Ovary (tissue), 10 donors: ENCODE data around the gene BMP2K. TPM values are rescaled to one million over a fixed set of nuclear protein-coding genes. Genes with fewer than 3 reads are reported as not detected.

Source experiments
- DNase-seq, 5 donors: peaks; one replicate each; pipeline ENCODE4 v3.0.0-alpha.2; 2019 to 2020
- H3K27ac ChIP-seq, 2 donors: fragments of 200-600 bp; one replicate each; pipeline versions ENCODE4 v1.5.1 to v1.8.0; 2019 to 2022
- H3K27me3 ChIP-seq: fragments of 200-600 bp; one replicate; pipeline ENCODE4 v1.8.0; 2022
- H3K36me3 ChIP-seq: fragments of 200-600 bp; sonication (generic); one replicate; pipeline ENCODE4 v1.5.1; 2019
- H3K4me1 ChIP-seq: one replicate; pipeline ENCODE4 v1.8.1; 2013; ENCODE audit warnings: mild to moderate bottlenecking, moderate library complexity; ENCODE audit not compliant: insufficient read depth
- H3K4me3 ChIP-seq: fragments of 200-600 bp; sonication (generic); one replicate; pipeline ENCODE4 v1.5.1; 2017
- H3K9me3 ChIP-seq, 2 donors: fragments of 200-600 bp in 1 of 2; sonication (generic) in 1 of 2; one replicate each; pipeline versions ENCODE4 v1.5.1 to v1.8.1; 2013 to 2019; ENCODE audit warnings: mild to moderate bottlenecking in 1 of 2, moderate library complexity in 1 of 2
- EP300 ChIP-seq: sonication (generic); formaldehyde crosslinking; IDR thresholded peaks from one replicate; pipeline ENCODE4 v1.6.1; 2017; ENCODE audit warnings: antibody characterized with exemption
- POLR2A ChIP-seq: fragments of 450-650 bp; IDR thresholded peaks from one replicate; pipeline ENCODE4 v1.6.1; 2017; ENCODE audit warnings: antibody characterized with exemption, mild to moderate bottlenecking, moderate library complexity
- WGBS, 3 donors: extraction: QIAGEN DNeasy Blood & Tissue Kit in 1 of 3; methylation state at CpG; one replicate each; pipeline versions ENCODE4 v1.1.5 to v1.1.7; 2013 to 2017; 5-methylcytosine and 5-hydroxymethylcytosine counted together
- intact Hi-C, 4 donors: fragments of 100-400 bp; cut with DNase I; formaldehyde crosslinking; loops; one replicate each; pipeline versions ENCODE4 v1.11.0 to v1.15.1; 2022 to 2023
- long read RNA-seq, 3 donors: library from polyadenylated mRNA in 2 of 3; unstranded in 2 of 3; transcript quantifications; one replicate each; pipeline ENCODE4 v2.0.0 and lab custom pipeline, GENCODE V29; 2021 to 2026
- polyA plus RNA-seq, 2 donors: library from polyadenylated mRNA; stranded (reverse); fragments of 200-250 nt in 1 of 2; fragments of 350-450 nt in 1 of 2; fragmentation: Illumina TruSeq in 1 of 2; extraction: RNeasy Lipid Tissue Mini Kit (QIAGEN cat#74804) in 1 of 2; gene quantifications; one replicate each; pipeline ENCODE4 v1.2.3, GENCODE V29; 2013 to 2014
- total RNA-seq, 7 donors: library from RNA; depleted of rRNA in 2 of 7; stranded (reverse); fragments of >200 nt in 2 of 7; fragmentation: NEBNext Ultra II Directional in 3 of 7; extraction: Animal tissue kit (Norgen Biotek cat#: 25700) in 3 of 7; gene quantifications; one replicate each; pipeline versions ENCODE4 v1.1.0 to v1.2.4, GENCODE V29; 2016 to 2023
- TF ChIP-seq, protein P1 (sequence below), 3 donors: fragments of 450-650 bp in 2 of 3; fragments of 200-600 bp in 1 of 3; IDR thresholded peaks; one replicate each; pipeline versions ENCODE4 v1.5.1 to v1.8.0; 2016 to 2022; ENCODE audit warnings: antibody characterized with exemption in 3 of 3, mild to moderate bottlenecking in 1 of 3
- donor health status: DM: no; HTN: no; CAD: no; lungs with moderate emphysema.
- donor health status: DM: no; HTN: no; CAD: no.
- donor health status: Bipolar disorder and iron deficiency.
- donor health status: DM: yes; HTN: yes; CAD: no.
- donor health status: DM: no; HTN: no; CAD: no.
- donor health status: DM: yes; HTN: yes; CAD: no.

Gene BMP2K
- total RNA-seq (10 to 100 TPM; 15.7 to 57.3 (median 27.9) TPM), polyA plus RNA-seq (10 to 100 TPM in 1 of 2 donors, 1 to 10 TPM in 1; 4.8 to 20.4 TPM)
- long read RNA-seq, donor 1, partial matches to known transcripts = 1 of 1 reads
- long read RNA-seq, donor 1, other reads (novel, unspliced or antisense) = 0 of 1 reads
- long read RNA-seq, donor 2, partial matches to known transcripts = 0 of 1 reads
- long read RNA-seq, donor 2, other reads (novel, unspliced or antisense) = 0 of 1 reads
- long read RNA-seq, donor 3, full-length matches to known transcripts = 3 of 7 reads
- long read RNA-seq, donor 3, partial matches to known transcripts = 1 of 7 reads
- long read RNA-seq, donor 3, other reads (novel, unspliced or antisense) = 3 of 7 reads

DNA sequence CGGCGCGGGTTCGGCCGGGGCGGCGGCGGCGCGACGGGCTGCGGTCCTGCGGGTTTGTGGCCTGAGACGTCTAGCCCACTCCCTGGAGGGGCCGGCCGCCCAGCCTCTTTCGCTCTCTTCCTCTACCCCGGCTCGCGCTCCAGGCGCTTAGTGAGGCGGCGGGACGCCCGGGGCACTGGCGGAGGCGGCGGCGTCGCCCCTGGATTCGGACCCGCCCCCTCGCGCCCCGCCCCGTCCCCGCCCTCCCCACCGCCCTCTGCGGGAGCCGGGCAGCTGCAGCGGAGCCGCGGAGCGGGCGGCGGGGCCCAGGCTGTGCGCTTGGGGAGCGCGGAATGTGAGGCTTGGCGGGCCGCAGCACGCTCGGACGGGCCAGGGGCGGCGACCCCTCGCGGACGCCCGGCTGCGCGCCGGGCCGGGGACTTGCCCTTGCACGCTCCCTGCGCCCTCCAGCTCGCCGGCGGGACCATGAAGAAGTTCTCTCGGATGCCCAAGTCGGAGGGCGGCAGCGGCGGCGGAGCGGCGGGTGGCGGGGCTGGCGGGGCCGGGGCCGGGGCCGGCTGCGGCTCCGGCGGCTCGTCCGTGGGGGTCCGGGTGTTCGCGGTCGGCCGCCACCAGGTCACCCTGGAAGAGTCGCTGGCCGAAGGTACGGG lies at the start of gene BMP2K:
Gene BMP2K, plus strand, starts transcription at position 272 of the 650 bp plus-strand sequence. Its CDS starts 194 bp downstream, at position 466.
- H3K4me1 ChIP-seq = peaks cover 3% of the 10 kb centered on the region
- no peaks in the 10 kb centered on the region for H3K36me3 ChIP-seq
- peak within 1 kb of the TSS; percentile 70 for H3K4me3 ChIP-seq
- intact Hi-C loops = no loop called here
- peak; percentile 76 to 87 (median 81) for DNase-seq
- TF ChIP-seq, protein P1, sequence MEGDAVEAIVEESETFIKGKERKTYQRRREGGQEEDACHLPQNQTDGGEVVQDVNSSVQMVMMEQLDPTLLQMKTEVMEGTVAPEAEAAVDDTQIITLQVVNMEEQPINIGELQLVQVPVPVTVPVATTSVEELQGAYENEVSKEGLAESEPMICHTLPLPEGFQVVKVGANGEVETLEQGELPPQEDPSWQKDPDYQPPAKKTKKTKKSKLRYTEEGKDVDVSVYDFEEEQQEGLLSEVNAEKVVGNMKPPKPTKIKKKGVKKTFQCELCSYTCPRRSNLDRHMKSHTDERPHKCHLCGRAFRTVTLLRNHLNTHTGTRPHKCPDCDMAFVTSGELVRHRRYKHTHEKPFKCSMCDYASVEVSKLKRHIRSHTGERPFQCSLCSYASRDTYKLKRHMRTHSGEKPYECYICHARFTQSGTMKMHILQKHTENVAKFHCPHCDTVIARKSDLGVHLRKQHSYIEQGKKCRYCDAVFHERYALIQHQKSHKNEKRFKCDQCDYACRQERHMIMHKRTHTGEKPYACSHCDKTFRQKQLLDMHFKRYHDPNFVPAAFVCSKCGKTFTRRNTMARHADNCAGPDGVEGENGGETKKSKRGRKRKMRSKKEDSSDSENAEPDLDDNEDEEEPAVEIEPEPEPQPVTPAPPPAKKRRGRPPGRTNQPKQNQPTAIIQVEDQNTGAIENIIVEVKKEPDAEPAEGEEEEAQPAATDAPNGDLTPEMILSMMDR (IDR thresholded peaks at IDR 0.05) = no peak
- no peak for TF ChIP-seq EP300
- peak; percentile 12 for TF ChIP-seq POLR2A
- no peaks in the 10 kb centered on the region for H3K9me3 ChIP-seq
- no peaks in the 10 kb centered on the region for H3K27me3 ChIP-seq
- 0 to 1% (median 0%) methylated on average over 3 to 94 of the region's 95 CpGs for WGBS, 3 donors
- peak within 1 kb of the TSS; percentile 97 to 99 for H3K27ac ChIP-seq

DNA sequence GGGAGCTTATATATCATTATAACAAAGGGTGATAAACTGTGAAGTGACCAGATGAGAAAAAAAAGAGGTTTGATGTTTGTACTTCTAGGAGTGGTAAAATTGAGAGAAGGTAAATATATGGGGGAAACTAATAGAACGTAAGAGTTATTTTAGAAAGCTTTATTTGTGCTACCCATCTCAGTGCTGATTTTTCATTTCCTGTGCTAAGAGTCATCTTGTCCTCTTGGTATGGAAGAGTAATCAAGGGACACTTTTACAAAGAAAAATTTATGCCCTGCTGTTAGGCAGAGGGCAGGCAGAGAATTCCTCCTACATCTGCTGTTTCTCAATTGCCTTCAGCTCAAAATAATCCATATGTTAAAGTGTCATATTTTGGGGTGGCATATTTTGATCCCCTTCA lies 49.6 kb upstream of the BMP2K start:
- WGBS, 3 donors = 82 to 93% (median 88%) methylated on average over 1 of the region's 1 CpG
- no peaks in the 10 kb centered on the region for H3K4me1 ChIP-seq
- intact Hi-C loops = no loop called here
- DNase-seq = no peak
- H3K4me3 ChIP-seq = no peak overlapping the region
- no peaks in the 10 kb centered on the region for H3K36me3 ChIP-seq
- TF ChIP-seq POLR2A (no peak), EP300 (no peak)
- TF ChIP-seq, protein P1 (IDR thresholded peaks at IDR 0.05) = no peak
- no peaks in the 10 kb centered on the region for H3K9me3 ChIP-seq
- no peaks in the 10 kb centered on the region for H3K27me3 ChIP-seq
- no peak overlapping the region for H3K27ac ChIP-seq

DNA sequence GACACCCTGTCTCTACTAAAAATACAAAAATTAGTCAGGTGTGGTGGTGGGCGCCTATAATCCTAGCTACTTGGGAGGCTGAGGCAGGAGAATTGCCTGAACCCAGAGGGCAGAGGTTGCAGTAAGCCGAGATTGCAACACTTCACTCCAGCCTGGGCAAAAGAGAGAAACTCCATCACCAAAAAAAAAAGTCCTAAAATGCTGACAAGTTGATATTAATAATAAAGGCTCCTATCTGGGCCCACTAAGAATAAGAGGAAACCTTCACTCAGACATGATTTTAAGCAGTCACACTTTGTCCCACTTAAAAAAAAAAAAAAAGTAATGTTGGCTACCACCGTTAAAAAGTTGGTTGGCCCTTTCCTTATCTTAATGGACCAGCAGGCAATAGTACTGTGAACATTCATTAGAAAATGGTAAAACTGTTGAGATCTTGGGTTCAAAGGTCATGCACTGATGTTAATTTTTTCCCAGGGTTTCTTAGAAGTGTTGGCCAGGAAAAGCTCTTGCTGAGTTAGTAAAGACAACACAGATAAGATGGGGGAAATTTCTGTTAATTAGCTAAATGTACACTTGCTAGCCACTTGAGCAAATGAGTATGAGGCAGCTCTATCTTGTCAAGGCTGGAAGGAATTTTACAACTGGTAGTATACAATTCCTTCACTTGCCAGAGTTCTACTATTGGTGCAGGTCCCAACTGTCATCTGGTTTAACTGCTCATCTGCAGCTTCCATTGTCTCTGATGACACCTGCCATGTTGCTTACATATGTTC lies 43.6 kb upstream of the BMP2K start:
- Histone ChIP-seq H3K9me3 (no peaks in the 10 kb centered on the region), H3K4me1 (no peaks in the 10 kb centered on the region), H3K36me3 (no peaks in the 10 kb centered on the region), H3K27ac (no peak overlapping the region), H3K27me3 (no peaks in the 10 kb centered on the region), H3K4me3 (no peak overlapping the region)
- no peak for DNase-seq
- TF ChIP-seq POLR2A (no peak), EP300 (no peak)
- TF ChIP-seq, protein P1 (IDR thresholded peaks at IDR 0.05) = no peak
- WGBS, 3 donors = 60 to 68% (median 63%) methylated on average over 3 of the region's 3 CpGs
- intact Hi-C loops = no loop called here

DNA sequence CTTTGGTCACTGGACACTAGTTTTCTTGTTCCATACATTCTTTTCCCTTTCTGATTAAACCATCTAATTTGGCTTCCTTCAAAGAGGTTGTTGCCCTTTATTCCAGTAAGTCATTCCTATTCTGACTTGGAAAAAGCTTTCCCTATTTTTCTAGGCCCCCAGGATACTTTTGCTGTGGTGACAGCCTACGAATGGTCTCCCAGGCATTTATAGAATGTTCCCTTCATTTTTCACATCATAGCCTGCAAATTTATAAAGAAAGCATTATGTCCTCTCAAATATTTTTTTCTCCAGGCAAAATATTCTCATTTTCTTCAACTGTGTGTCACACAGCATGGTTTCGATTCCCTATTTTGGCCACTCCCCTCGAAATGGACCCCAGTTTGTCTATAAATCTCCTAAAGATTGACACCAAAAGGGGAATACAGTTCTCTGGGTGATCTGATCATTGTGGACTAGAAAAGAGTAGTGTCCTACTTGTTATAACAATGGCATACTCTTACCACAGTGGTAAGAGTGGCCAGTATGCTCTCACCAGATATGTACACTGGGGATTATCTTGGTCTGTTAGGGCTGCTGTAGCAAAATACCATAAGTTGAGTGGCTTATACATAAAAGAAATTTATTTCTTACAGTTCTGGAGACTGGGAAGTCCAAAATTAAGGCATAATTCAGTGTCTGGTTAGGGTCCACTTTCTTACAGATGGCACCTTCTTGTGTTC lies 41.5 kb upstream of the BMP2K start:
- no peak overlapping the region for H3K27ac ChIP-seq
- H3K9me3 ChIP-seq = no peaks in the 10 kb centered on the region
- no peaks in the 10 kb centered on the region for H3K4me1 ChIP-seq
- intact Hi-C loops = no loop called here
- no peaks in the 10 kb centered on the region for H3K36me3 ChIP-seq
- no peaks in the 10 kb centered on the region for H3K27me3 ChIP-seq
- no peak overlapping the region for H3K4me3 ChIP-seq
- TF ChIP-seq, protein P1 (IDR thresholded peaks at IDR 0.05) = no peak
- TF ChIP-seq EP300 = no peak
- no peak for TF ChIP-seq POLR2A
- 93 to 97% (median 95%) methylated on average over 3 of the region's 3 CpGs for WGBS, 3 donors
- no peak for DNase-seq
